ENCODE data around the gene CPM.
A peak's percentile ranks its signal among the peaks of the same experiment; 100 is the strongest.

CPM gene

DNA sequence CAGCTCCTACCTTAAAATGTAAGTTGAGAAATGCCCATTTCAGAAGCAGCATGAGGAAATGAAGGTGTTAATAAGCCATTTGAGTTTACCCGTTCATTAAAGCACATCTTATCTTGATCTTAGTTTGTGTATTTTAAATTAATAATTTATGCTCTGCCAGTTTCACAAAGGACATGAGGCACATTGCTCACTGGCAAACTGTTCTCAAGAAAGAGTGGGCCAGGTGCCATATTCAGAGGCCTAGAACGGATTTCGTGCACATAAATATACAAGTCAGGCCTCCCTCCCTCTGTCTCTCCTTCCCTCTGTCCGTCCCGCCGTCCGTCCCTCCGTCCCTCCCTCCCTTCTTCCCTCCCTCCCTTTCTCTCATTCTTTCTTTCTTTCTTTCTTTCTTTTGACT is 29.5 kb downstream of the CPM start:
- DNase-seq = no peak

DNA sequence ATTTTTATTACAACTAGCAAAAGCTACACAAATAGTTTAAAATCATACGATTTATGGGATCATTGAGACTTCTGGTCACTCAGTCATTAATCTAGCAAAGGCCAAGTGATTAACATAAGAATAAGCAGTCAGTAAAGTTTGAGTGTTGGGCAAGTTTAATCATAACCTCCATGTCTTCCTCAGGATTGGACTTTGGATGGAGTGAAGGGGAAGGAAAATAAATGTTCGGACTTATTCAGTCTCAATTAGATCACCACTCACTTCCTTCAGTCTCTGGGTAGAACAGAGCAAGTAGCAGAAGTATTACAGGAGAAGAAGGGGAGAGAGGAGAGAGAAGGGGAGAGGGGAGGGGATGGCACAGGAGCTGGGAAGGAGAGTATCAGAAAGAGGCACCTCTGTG is 31.4 kb downstream of the CPM start:
- DNase-seq = no peak

DNA sequence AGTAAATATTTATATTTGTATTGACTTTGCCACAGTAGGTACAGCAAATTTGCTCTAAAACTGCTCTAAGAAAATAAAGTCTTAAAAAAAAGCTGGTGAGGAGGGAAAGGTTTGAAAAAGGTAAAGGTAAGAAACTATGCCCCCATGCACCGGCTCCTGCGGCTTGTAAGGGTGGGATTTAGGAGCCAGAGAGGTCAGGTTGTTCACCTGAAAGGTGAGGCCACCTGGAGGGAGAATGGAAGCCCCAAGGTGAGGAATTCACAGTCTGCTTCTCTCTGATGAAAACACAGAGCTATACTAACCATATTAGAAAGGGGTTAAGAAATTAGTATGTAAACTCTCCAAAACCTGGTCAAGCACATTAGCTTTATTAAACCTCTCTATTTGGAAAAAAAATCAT is 31.8 kb downstream of the CPM start:
- no peak for DNase-seq

DNA sequence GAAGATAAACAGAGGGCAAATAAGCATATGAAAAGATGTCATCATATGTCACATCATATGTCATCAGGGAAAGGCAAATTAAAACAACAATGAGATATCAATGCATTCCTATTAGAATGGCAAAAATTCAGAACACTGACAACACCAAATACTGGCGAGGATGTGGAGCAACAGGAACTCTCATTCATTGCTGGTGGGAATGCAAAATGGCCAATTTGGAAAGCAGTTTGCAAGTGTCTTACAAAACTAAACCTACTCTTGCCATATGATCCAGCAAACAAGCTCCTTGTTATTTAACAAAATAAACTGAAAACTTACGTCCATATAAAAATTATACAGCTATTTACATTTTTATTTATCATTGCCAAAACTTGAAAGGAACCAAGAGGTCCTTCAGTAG is 32.7 kb downstream of the CPM start:
- no peak for DNase-seq

DNA sequence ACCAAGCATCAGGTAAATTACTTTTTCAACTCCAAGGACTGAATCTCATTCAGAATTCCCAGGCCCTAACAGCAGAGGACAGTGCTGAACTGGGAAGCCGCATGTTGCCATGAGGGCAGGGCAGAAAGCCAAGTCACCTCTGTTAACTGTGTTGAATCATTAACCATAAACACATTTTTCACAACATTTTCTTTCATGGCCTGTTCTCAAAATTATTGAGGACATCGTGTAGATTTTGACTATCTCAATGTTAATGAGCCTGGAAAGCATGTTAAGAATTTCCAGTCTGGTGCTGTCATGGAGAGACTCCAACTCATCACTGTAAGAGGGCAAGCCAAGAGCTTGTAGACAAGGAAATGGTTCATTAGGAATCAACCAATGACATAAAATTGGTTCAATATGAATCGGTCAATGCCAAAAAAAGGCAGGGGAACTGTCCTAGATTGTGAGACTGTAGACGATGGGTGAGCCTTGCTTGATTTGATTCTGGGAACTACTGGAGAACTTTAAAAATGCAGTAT is 33.7 kb downstream of the CPM start:
- DNase-seq = no peak

DNA sequence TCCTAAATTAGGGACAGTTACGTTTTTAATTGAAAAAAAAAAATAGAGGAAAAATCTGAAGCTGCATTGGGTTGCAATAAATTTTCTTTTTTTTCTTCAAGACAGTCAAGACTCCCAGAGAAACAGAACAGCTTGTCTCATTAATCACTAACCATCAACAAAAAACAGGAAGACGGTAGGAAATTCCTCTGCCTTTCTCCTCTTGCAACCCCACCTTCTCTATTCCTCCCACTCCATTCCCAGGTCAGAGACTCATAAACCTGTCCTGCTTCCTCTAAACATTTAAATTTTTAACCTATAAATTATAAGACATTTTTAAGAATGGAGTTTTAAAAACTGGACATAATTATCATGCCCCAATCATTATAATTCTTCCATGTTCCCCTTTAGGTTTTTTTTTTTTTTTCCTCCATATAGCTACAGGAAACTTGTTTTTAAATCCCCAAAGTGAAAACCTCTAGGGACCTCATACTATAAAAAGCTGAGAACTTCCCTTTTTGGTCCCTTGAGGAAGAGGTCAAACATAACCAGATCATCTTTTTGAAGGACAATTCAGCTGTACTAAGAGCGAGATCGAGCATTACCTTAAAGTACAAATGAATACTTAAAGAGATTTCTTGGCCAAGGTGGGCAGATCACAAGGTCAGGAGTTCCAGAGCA is 36.0 kb downstream of the CPM start:
- DNase-seq = no peak

DNA sequence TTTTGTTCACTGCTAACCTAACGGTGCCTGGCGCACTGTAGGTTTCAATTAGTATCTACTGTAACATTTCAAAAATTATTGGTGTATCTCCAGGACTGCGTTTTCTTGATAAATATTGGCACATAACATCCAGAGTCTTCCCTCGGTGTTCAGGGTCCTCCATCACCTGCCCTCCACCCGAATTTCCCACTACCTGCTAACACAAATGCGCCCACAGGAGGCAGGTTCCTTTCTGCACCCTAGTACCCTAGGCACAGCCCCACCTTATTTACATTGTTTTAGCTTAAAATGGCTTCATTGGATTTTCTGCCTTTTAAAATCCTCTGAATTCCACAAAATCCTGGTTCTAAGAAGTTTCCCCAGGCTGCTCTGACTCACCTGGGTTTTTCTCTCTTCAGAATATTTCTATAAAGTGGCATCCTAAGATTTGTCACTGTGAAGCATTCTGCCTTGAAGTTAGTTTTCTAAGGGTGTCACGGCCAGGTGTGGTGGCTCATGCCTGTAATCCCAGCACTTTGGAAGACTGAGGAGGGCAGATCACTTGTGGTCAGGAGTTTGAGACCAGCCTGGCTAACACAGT is 38.6 kb downstream of the CPM start:
- no peak for DNase-seq

DNA sequence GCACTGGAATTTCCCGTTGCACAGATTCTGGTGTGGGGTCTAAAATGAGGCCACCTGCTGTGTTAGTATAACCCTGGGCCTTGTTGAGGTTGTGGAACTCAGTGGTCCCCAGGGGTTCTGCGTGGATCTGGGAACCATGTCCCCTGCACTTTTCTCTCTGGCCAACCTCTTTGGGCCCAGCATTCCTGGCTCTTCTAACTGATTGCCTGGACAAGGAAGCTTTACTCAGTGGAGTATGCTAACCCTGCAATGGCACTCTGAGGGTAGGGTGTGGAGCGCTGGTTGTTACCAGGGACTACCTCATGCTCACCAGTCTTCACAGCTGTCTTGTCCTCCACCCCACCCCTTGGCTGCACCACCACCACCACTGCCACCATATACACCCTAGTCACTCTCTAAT is 39.2 kb downstream of the CPM start:
- no peak for DNase-seq

DNA sequence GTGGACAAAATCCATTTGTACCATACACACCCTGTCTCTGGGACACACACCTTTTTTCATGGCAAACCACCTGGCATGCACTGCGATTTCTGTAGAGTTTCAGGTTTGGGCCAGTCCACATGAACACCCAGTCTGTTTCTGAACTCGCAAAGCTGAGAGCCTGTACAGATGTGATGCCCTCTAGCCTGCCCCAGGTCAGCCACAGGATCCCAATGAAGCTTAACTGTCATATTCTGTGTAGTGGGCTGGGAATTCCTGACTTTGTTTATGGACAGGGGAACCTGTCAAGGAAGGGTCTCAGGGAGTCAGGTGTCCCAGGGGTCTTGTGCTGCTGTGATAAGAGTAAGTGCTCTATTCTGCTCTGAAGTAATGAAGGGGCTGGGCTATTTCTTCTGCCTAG is 39.8 kb downstream of the CPM start:
- no peak for DNase-seq

DNA sequence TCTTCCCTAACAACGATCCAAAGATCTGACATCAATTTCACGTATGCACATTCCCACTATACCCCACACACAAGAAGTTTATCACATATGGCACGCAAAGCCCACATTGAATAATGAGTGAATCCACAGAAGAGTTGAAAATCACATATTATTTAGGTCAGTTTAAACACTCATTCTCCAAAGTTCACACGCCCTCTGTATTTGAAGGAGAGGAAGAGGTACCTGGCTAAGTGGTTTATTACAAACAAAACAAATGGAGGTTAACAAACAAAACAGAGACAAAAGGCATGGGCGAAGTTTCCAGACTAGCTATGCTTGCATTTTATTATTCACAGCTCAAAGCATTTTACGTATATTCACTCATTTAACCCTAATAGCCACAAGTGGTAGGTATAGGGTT is 41.8 kb downstream of the CPM start:
- DNase-seq = no peak

DNA sequence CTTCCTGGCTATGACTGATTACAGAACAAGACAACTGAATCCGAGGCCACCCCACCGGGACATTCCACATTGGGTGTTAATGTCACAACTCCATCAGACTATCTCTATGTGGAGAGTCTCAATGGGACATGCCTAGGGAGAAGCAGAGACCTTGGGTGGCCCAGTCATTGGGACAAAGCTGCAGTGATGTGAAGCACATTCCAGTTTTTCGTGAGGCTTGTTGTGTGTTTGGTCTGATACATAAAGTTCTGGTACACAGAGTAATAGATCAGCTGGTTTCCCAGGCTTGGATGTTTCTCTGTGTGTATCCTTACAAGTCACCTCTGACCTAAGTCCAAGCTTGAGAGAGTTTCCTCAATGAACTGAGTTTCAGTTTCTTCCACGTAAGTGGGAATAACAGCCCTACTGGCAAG is 42.3 kb downstream of the CPM start:
- DNase-seq = no peak

DNA sequence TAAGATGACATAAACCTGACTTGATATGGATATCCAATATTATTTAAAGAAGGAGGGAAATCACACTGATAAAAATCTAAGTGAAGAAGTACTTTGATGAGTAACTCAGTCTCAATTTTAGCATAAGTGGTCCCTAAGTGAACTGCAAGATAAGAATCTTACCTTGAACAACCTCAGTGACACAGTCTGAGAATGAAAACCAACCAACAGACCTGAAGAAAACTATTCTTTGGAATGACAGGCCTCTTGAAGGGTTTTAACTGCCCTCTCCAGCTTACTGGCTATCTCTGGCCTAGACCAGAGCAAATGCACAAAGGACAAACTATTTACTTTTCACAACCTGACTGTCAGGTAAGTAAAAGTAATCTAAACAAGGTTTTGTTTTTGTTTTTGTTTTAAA is 44.7 kb downstream of the CPM start:
- DNase-seq = peak in 1 of 5 experiments; percentile 82

DNA sequence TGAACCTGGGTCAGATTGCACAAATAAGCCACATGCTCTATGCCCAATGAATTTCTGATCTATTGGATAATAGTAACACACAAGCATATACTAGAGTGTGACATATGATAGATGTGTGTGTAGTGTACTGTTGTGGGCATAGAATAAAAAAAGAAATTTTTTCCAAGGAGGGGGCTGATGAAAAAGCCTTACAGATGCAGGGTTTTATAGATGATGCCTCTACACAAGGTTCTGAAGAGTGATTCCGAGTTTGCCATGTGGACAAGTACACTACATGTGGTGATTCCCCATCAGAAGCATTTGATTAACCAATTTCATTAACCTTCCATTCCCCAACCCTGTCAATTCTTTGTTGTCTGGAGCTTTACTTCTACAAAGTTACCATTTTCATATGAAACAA is 45.3 kb downstream of the CPM start:
- DNase-seq = no peak

DNA sequence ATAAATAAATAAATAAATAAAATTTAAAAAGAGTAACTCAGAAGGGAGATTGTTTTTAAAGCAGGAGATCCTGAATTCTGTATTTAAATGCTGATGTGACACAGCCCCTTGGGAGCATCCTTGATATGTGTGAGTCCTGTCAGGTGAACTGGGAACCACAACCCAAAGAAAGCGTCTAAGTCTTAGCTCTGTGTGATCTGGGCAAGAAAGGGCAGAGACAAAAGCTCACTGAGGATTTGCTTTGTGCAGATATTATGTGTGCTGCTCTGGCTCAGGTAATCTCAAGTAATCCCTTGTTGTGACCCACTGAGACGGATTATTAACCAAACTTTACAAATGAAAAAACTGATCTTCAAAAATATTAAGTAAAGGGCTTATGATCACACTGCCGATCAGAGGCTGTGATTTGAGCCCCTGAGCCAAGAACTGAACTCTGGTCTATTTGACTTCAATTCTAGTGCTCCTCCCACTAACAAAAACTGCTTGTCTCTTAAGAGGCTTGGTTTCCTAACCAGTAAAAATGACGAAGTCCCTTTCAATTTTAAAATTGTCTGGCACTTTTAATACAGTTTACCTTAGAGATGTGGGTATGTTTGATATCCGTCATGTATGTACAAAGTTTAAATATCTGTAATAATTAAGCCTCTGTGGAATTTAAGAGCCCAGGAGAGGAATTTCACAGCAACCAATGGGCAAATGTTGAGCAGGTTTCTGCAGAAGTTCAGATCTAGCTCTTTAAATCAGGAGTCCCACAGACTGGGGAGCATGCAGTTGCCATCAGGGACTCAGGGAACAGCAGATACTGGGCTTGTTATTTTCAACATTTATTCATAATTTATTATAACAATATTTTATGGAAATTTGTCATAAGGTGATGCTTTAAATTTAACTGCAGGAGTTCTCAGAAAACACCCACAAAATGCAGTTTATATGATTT is 46.1 kb downstream of the CPM start:
- DNase-seq = no peak

DNA sequence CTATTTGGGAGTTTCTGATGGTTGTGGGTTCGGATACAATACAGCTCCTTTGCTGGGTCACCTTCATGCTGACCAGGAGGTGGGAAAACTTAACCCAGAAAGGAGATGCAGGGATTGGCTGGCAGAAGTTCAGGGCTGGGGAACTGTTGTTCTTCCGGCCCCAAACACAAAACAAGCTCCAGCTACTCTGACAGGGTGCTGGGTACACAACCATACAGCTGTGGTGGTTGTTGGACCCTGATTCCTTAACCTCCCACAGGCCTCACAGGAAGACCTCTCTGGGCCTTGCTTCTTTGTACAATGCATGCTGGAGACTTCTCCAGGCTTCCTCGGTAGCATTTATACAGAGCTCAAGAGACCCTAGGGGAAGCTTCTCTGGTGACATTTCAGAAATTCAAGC is 47.6 kb downstream of the CPM start:
- no peak for DNase-seq

DNA sequence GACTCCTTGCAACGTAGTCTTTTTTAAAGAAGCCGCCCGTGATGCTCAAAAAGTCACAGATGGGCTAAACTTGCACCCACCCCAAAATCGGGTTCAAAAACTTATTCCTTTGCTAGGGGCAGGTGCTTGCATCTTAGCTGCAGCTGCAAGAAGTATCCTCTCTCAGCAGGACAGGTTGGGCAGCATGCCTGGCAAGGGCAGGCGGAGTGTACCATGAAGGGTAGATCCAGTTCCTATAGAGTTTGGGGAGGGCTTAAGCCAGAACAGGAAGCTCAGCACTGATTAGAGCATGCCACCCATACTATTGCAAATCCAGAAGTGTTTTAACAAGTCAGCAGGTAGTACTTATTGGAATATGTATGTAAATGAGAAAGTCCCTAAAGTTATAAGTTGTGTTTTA is 48.7 kb downstream of the CPM start:
- DNase-seq = no peak

DNA sequence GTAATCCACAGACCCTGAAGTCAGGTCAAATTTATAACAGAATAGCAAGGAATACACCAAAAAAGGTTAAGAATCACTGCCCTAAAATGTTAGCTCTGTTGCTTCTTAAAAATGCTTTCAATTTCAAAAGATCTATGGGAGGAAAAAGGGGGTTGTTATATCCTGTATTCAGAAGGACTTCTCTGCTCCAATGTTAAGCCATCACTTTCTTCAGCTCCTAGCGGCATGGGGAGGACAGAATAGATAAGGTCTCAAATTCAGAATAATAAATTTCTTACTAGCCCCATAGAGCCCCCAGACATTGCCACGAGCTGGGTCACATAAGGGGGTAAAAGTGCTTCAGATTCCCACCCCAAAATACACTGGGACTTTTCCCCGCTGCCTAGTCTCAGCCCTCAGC is 49.8 kb downstream of the CPM start:
- DNase-seq = no peak

DNA sequence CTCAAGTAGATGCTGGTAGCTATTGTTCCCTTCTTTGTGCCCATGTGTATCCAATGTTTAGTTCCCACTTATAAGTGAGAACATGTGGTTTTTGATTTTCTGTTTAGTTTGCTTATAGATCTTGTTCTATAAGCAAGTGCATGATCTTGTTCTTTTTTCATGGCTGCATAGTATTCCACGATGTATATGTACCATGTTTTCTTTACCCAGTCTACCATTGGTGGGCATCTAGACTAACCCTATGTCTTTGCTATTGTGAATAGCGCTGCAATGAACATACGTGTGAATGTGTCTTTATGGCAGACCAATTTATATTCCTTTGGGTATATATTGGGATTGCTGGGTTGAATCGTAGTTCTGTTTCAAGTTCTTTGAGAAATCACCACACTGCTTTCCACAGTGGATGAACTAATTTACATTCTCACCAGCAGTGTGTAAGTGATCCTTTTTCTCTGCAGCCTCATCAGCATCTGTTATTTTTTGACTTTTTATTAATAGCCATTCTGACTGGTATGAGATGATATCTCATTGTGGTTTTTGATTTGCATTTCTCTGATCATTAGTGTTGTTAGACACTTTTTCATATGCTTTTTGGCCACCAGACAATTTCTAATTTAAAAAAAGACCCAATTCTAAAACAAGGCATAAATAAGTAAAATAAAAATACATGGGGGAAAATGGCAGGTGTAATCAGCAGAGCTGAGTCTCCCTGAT is 50.6 kb downstream of the CPM start:
- DNase-seq = no peak

DNA sequence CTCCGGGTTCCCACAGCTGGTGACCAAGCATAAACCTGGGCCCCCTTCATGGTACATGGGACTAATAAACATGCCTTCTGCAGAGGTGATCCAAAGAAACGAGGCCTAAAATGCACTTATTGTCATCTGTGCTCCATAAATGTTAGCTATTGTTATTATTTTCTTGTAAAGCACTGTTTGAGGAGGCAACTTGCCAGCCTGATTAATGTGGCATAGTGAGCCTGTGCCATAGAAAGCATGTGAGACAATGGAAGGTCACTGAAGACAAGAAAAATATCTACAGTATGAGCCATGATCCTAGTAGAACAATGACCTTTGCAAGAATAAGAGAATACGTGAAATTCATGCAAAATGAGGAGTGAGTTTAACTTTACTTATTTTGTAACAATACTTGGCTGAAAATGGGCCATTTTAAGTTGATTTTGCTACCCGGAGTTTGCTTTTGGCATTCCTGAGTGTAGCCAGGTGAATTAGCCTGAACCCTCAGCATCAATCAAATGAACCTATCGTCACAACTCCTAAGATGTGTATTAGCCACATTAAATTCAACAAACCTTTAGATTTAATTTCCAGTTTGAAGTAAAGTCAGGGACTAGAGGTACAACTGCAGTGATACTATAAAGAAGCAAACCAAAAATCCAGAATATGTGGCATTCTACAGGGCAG is 52.2 kb downstream of the CPM start:
- no peak for DNase-seq

DNA sequence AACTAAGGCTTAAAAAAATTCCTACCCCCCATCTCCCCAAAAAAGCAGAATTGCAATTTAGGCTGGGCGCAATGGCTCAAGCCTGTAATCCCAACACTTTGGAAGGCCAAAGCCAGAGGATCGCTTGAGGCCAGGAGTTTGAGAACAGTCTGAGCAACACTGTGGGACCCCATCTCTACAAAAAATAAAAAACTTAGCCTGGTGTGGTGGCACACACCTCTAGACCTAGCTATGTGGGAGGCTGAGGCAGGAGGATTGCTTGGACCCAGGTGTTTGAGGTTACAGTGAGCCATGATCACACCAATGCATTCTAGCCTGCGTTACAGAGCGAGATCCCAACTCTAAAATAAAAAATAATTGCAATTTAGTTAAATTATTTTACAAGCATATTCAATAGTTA is 54.1 kb downstream of the CPM start:
- no peak for DNase-seq

DNA sequence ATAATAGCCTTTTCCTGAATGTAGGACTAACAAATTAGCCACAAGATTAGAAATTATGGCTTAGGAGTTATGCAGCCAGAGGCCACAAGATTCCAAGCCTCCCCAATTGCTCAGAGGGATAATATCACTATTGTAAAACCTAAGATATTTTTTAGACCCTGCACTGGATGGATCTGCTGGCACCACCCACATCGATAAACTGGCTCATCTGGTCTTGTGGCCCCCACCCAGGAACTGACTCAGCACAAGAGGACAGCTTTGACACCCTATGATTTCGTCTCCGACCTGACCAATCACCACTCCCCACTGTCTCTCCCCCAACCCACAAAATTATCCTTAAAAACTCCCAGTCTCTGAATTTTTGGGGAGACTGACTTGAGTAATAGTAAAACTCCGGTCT is 54.7 kb downstream of the CPM start:
- DNase-seq = no peak

DNA sequence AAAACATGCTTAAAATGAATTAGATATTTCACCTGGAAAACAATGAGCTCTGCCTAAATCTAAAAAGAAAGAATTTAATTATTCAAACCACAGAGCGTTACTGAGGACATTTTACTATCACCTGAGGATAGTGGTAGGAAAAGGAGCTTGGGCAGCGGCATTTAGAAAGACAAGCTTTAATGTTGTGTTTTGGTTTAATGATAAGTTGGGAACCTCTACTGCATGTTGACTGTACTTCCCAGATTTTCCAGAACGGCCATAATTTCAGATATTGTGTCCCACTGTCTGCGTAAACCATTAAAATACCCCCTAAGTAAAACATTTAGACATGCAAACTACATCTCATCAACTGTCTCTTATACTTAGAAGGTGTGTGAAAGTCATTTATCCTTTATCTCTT is 55.4 kb downstream of the CPM start:
- no peak for DNase-seq

DNA sequence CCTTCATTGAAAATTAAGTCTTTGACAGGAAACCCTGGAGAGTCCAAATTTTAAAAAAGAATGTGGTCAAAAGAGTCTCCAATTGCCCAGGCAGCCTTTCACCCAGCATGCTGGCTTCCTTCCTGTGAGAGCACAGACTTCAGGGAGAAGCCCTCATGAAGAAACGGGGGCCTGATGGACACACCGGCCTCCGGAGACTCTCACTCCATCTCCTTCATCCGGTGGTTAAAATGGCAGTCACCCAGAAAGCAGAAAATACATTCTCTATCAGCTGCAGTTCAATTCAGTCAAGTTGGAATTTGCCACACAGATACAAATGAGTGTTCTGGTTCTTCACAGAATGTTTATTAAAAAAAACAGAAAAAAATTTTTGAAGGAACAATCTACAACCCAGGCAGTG is 56.5 kb downstream of the CPM start:
- DNase-seq = no peak
